Liver (tissue), 9 donors: ENCODE measurements around the gene ACOXL. TPM values are rescaled to one million over a fixed set of nuclear protein-coding genes. Genes with fewer than 3 reads are reported as not detected.
A peak's percentile ranks its signal among the peaks of the same experiment; 100 is the strongest.

Experiments used
- DNase-seq: peaks from one replicate; pipeline ENCODE4 v3.0.0-alpha.2; 2017; ENCODE audit warnings: low spot score
- H3K27ac ChIP-seq, 2 donors: one replicate each; pipeline ENCODE4 v1.7.0; 2013; ENCODE audit warnings: inconsistent platforms in 2 of 2, low read length in 2 of 2, control low read depth in 1 of 2, low read depth in 1 of 2, mild to moderate bottlenecking in 1 of 2
- H3K27me3 ChIP-seq, 4 donors: one replicate each; pipeline versions ENCODE4 v1.6.1 to v1.7.0; 2013; ENCODE audit warnings: low read length in 3 of 4, inconsistent platforms in 1 of 4, mild to moderate bottlenecking in 1 of 4, moderate library complexity in 1 of 4; ENCODE audit not compliant: control insufficient read depth in 4 of 4, insufficient read depth in 4 of 4
- H3K36me3 ChIP-seq, 4 donors: one replicate each; pipeline versions ENCODE4 v1.6.1 to v1.7.0; 2013; ENCODE audit warnings: low read length in 3 of 4, mild to moderate bottlenecking in 3 of 4, low read depth in 1 of 4, moderate library complexity in 1 of 4; ENCODE audit not compliant: control insufficient read depth in 4 of 4, insufficient read depth in 3 of 4
- H3K4me1 ChIP-seq, 4 donors: one replicate each; pipeline versions ENCODE4 v1.6.1 to v1.7.0; 2013; ENCODE audit warnings: low read length in 3 of 4, mild to moderate bottlenecking in 3 of 4, moderate library complexity in 1 of 4; ENCODE audit not compliant: control insufficient read depth in 4 of 4, insufficient read depth in 4 of 4
- H3K4me3 ChIP-seq, 3 donors: one replicate each; pipeline versions ENCODE4 v1.6.1 to v1.7.0; 2013; ENCODE audit warnings: low read length in 3 of 3, control low read depth in 1 of 3, low read depth in 1 of 3, mild to moderate bottlenecking in 1 of 3
- H3K9ac ChIP-seq, 2 donors: one replicate each; pipeline ENCODE4 v1.7.0; 2013; ENCODE audit warnings: low read length in 2 of 2, mild to moderate bottlenecking in 2 of 2, moderate library complexity in 2 of 2, control low read depth in 1 of 2, low read depth in 1 of 2
- H3K9me3 ChIP-seq, 4 donors: one replicate each; pipeline versions ENCODE4 v1.6.1 to v1.7.0; 2013; ENCODE audit warnings: low read length in 3 of 4; ENCODE audit not compliant: control insufficient read depth in 4 of 4
- EGR1 ChIP-seq, 2 donors: IDR thresholded peaks; 2 replicates each; pipeline ENCODE4 v1.6.1; 2016 to 2018; ENCODE audit warnings: antibody characterized with exemption in 2 of 2, low read depth in 2 of 2
- FOXA1 ChIP-seq: IDR thresholded peaks from 2 replicates; pipeline ENCODE4 v1.6.1; 2016; ENCODE audit warnings: antibody characterized with exemption
- FOXA2 ChIP-seq: IDR thresholded peaks from 2 replicates; pipeline ENCODE4 v1.6.1; 2016; ENCODE audit warnings: antibody characterized with exemption
- GABPA ChIP-seq, 2 donors: IDR thresholded peaks in 1 of 2; conservative IDR thresholded peaks in 1 of 2; 2 replicates each; pipeline ENCODE4 v1.6.1; 2016; ENCODE audit warnings: antibody characterized with exemption in 2 of 2, mild to moderate bottlenecking in 1 of 2, moderate library complexity in 1 of 2
- HNF4A ChIP-seq, 2 donors: conservative IDR thresholded peaks; 2 replicates each; pipeline ENCODE4 v1.6.1; 2016; ENCODE audit warnings: antibody characterized with exemption in 2 of 2, mild to moderate bottlenecking in 2 of 2
- HNF4G ChIP-seq: IDR thresholded peaks from 2 replicates; pipeline ENCODE4 v1.6.1; 2016; ENCODE audit warnings: antibody characterized with exemption
- NR2F2 ChIP-seq: IDR thresholded peaks from 2 replicates; pipeline ENCODE4 v1.6.1; 2016; ENCODE audit warnings: antibody characterized with exemption
- RAD21 ChIP-seq, 2 donors: IDR thresholded peaks; 2 replicates each; pipeline ENCODE4 v1.6.1; 2016; ENCODE audit warnings: antibody characterized with exemption in 2 of 2, mild to moderate bottlenecking in 2 of 2
- RXRA ChIP-seq, 2 donors: IDR thresholded peaks; 2 replicates each; pipeline ENCODE4 v1.6.1; 2017 to 2018; ENCODE audit warnings: antibody characterized with exemption in 2 of 2, mild to moderate bottlenecking in 1 of 2
- SP1 ChIP-seq: IDR thresholded peaks from 2 replicates; pipeline ENCODE4 v1.6.1; 2018; ENCODE audit warnings: antibody characterized with exemption, mild to moderate bottlenecking
- YY1 ChIP-seq: IDR thresholded peaks from 2 replicates; pipeline ENCODE4 v1.6.1; 2016; ENCODE audit warnings: antibody characterized with exemption, mild to moderate bottlenecking
- WGBS: extraction: QIAGEN DNeasy Blood & Tissue Kit; methylation state at CpG from one replicate; pipeline ENCODE4 v1.1.7; 2013; 5-methylcytosine and 5-hydroxymethylcytosine counted together
- polyA plus RNA-seq, 2 donors: library from polyadenylated mRNA; stranded (reverse) in 1 of 2; unstranded in 1 of 2; fragments of 200-250 nt in 1 of 2; fragments of >200 nt in 1 of 2; fragmentation: Nextera tagmentation in 1 of 2; extraction: Ambion mirVana in 1 of 2; gene quantifications; one replicate each; pipeline versions ENCODE4 v1.2.1 to v1.2.3, GENCODE V29; 2013 to 2015
- total RNA-seq, 2 donors: library from RNA; depleted of rRNA; stranded (reverse); fragments of >200 nt; gene quantifications; one replicate each; pipeline ENCODE4 v1.2.3, GENCODE V29; 2014
- TF ChIP-seq, protein P1 (sequence below): IDR thresholded peaks from 2 replicates; pipeline ENCODE4 v1.6.1; 2016; ENCODE audit warnings: antibody characterized with exemption
- TF ChIP-seq, protein P2 (sequence below): IDR thresholded peaks from 2 replicates; pipeline ENCODE4 v1.6.1; 2016; ENCODE audit warnings: antibody characterized with exemption, mild to moderate bottlenecking
- TF ChIP-seq, protein P3 (sequence below): IDR thresholded peaks from 2 replicates; pipeline ENCODE4 v1.6.1; 2016; ENCODE audit warnings: antibody characterized with exemption
- TF ChIP-seq, protein P4 (sequence below): IDR thresholded peaks from 2 replicates; pipeline ENCODE4 v1.6.1; 2016; ENCODE audit warnings: antibody characterized with exemption
- donor health status: healthy.
- donor health status: healthy.
- donor health status: healthy.
- donor health status: healthy.
- donor health status: healthy.

ACOXL gene
- total and polyA plus RNA-seq, 4 donors, result 0.07 TPM; not detected in 3

DNA sequence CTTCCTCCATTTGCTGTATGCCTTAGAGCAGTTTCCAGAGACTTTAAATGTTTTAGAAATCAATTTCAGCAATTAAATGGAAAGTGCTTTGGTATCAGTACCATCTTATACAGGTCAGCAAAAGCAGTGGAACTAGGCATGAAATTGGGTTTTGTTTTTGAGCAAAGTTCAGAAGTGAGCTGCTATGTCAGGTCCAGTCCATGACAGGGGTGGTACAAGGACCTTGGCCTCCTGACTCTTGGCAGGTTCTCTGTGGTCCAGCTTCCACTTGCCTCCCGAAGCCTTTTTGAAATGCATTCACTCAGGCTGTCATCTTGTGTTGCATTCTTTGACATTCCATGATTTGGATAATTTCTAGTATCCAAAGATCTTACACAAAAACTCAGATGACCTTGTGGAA is 159.3 kb downstream of the ACOXL start:
- Histone ChIP-seq H3K36me3 (no peaks in the 10 kb centered on the region), H3K4me3 (no peak overlapping the region), H3K4me1 (peaks cover 0 to 4% (median 0%) of the 10 kb centered on the region in 4 donors), H3K9me3 (peaks cover 0 to 4% (median under 1%) of the 10 kb centered on the region in 4 donors), H3K9ac (no peak overlapping the region), H3K27me3 (no peaks in the 10 kb centered on the region), H3K27ac (no peak overlapping the region)
- no peak for TF ChIP-seq RXRA (IDR thresholded peaks at IDR 0.05)
- peak; percentile 16 to 46 for TF ChIP-seq HNF4A (conservative IDR thresholded peaks at IDR 0.05)
- 0% methylated on average over 1 of the region's 1 CpG for WGBS
- no peak for DNase-seq

DNA sequence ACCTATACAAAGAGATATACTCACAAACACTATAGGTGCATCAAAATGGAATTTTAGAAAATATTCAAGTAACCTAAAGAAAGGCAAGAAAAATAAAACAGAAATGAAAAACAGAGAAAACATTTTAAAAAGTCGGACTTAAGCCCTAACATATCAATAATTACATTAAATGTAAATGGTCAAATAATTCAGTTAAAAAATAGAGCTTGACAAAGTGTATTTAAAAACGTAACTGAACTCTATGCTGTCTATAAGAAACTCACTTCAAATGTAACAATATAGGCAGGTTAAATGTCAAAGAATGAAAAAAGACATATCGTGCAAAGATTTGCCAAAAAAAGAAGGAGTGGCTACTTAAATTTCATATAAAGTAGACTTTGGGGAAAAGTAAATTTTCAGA is 163.9 kb downstream of the ACOXL start:
- Histone ChIP-seq H3K4me3 (no peak overlapping the region), H3K4me1 (peaks cover 0 to 4% (median 0%) of the 10 kb centered on the region in 4 donors), H3K27ac (no peak overlapping the region), H3K9me3 (peaks cover 0 to 5% (median 2%) of the 10 kb centered on the region in 4 donors), H3K36me3 (no peaks in the 10 kb centered on the region), H3K27me3 (no peaks in the 10 kb centered on the region), H3K9ac (no peak overlapping the region)
- TF ChIP-seq GABPA (IDR thresholded peaks at IDR 0.05 in 1 of 2, conservative IDR thresholded peaks at IDR 0.05 in 1 of 2) (no peak), HNF4G (no peak), HNF4A (conservative IDR thresholded peaks at IDR 0.05) (no peak), SP1 (no peak), YY1 (no peak), FOXA1 (no peak), FOXA2 (no peak), NR2F2 (no peak), RAD21 (IDR thresholded peaks at IDR 0.05) (no peak), EGR1 (IDR thresholded peaks at IDR 0.05; ENCODE audit: low read depth in 2 of 2) (no peak)
- TF ChIP-seq, protein P1, sequence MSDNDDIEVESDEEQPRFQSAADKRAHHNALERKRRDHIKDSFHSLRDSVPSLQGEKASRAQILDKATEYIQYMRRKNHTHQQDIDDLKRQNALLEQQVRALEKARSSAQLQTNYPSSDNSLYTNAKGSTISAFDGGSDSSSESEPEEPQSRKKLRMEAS, result no peak
- TF ChIP-seq, protein P2, sequence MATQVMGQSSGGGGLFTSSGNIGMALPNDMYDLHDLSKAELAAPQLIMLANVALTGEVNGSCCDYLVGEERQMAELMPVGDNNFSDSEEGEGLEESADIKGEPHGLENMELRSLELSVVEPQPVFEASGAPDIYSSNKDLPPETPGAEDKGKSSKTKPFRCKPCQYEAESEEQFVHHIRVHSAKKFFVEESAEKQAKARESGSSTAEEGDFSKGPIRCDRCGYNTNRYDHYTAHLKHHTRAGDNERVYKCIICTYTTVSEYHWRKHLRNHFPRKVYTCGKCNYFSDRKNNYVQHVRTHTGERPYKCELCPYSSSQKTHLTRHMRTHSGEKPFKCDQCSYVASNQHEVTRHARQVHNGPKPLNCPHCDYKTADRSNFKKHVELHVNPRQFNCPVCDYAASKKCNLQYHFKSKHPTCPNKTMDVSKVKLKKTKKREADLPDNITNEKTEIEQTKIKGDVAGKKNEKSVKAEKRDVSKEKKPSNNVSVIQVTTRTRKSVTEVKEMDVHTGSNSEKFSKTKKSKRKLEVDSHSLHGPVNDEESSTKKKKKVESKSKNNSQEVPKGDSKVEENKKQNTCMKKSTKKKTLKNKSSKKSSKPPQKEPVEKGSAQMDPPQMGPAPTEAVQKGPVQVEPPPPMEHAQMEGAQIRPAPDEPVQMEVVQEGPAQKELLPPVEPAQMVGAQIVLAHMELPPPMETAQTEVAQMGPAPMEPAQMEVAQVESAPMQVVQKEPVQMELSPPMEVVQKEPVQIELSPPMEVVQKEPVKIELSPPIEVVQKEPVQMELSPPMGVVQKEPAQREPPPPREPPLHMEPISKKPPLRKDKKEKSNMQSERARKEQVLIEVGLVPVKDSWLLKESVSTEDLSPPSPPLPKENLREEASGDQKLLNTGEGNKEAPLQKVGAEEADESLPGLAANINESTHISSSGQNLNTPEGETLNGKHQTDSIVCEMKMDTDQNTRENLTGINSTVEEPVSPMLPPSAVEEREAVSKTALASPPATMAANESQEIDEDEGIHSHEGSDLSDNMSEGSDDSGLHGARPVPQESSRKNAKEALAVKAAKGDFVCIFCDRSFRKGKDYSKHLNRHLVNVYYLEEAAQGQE, result no peak
- TF ChIP-seq, protein P3, sequence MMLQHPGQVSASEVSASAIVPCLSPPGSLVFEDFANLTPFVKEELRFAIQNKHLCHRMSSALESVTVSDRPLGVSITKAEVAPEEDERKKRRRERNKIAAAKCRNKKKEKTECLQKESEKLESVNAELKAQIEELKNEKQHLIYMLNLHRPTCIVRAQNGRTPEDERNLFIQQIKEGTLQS, result no peak
- TF ChIP-seq, protein P4, sequence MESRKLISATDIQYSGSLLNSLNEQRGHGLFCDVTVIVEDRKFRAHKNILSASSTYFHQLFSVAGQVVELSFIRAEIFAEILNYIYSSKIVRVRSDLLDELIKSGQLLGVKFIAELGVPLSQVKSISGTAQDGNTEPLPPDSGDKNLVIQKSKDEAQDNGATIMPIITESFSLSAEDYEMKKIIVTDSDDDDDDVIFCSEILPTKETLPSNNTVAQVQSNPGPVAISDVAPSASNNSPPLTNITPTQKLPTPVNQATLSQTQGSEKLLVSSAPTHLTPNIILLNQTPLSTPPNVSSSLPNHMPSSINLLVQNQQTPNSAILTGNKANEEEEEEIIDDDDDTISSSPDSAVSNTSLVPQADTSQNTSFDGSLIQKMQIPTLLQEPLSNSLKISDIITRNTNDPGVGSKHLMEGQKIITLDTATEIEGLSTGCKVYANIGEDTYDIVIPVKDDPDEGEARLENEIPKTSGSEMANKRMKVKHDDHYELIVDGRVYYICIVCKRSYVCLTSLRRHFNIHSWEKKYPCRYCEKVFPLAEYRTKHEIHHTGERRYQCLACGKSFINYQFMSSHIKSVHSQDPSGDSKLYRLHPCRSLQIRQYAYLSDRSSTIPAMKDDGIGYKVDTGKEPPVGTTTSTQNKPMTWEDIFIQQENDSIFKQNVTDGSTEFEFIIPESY, result no peak
- WGBS, result 30% methylated on average over 3 of the region's 3 CpGs
- no peak for DNase-seq
